Prostate gland (tissue), 2 donors: Measurements from ENCODE around the gene PML.

Source experiments
- CTCF ChIP-seq, 4 experiments: fragments of 200-600 bp in 2 of 4; fragments of 450-650 bp in 2 of 4; sonication (generic) in 2 of 4; IDR thresholded peaks; 1 replicate in 3 of 4; 2 replicates in 1 of 4; pipeline ENCODE4 v1.5.1; 2016 to 2019; ENCODE audit warnings: antibody characterized with exemption in 4 of 4, mild to moderate bottlenecking in 2 of 4, moderate library complexity in 2 of 4
- POLR2A ChIP-seq: fragments of 450-650 bp; IDR thresholded peaks from one replicate; pipeline ENCODE4 v1.6.1; 2016; ENCODE audit warnings: antibody characterized with exemption, mild to moderate bottlenecking
- POLR2AphosphoS5 ChIP-seq: sonication (generic); formaldehyde crosslinking; IDR thresholded peaks from one replicate; pipeline ENCODE4 v1.6.1; 2017; ENCODE audit warnings: antibody characterized with exemption

GRCh38 chr15:73997986-73998385 lies 3.5 kb downstream of the PML start:
- no peak for TF ChIP-seq CTCF (IDR thresholded peaks at IDR 0.05)
- TF ChIP-seq POLR2A = no peak
- TF ChIP-seq POLR2AphosphoS5 = no peak
